Heart left ventricle (tissue), 16 donors: ENCODE results near the gene BNIP3. TPM values are rescaled to one million over a fixed set of nuclear protein-coding genes. Genes with fewer than 3 reads are reported as not detected.

Source experiments
- ATAC-seq, 4 donors: fragments of 200-7000 bp; cut with Tn5 transposase; one replicate each; pipeline ENCODE4 v1.9.1; 2020 to 2022; ENCODE audit warnings: moderate library complexity in 4 of 4, mild to moderate bottlenecking in 3 of 4, moderate number of reproducible peaks in 1 of 4
- DNase-seq, 5 donors: peaks; one replicate each; pipeline ENCODE4 v3.0.0-alpha.2; 2020
- H3K27ac ChIP-seq, 12 donors: fragments of 200-600 bp; sonication (generic) in 4 of 12; one replicate each; pipeline versions ENCODE4 v1.5.0 to v1.8.0; 2016 to 2022; ENCODE audit warnings: mild to moderate bottlenecking in 2 of 12
- H3K27me3 ChIP-seq, 9 donors: fragments of 200-600 bp; sonication (generic) in 2 of 9; one replicate each; pipeline versions ENCODE4 v1.5.1 to v1.8.0; 2016 to 2022; ENCODE audit warnings: mild to moderate bottlenecking in 3 of 9
- H3K36me3 ChIP-seq, 9 donors: fragments of 200-600 bp; sonication (generic) in 2 of 9; one replicate each; pipeline versions ENCODE4 v1.5.0 to v1.8.0; 2018 to 2022; ENCODE audit warnings: mild to moderate bottlenecking in 2 of 9
- H3K4me1 ChIP-seq, 12 donors: fragments of 200-600 bp; sonication (generic) in 4 of 12; one replicate each; pipeline versions ENCODE4 v1.5.0 to v1.8.0; 2016 to 2022; ENCODE audit warnings: mild to moderate bottlenecking in 3 of 12
- H3K4me3 ChIP-seq, 12 donors: fragments of 200-600 bp; sonication (generic) in 4 of 12; one replicate each; pipeline versions ENCODE4 v1.5.0 to v1.8.0; 2017 to 2022; ENCODE audit warnings: mild to moderate bottlenecking in 9 of 12, moderate library complexity in 4 of 12
- H3K9me3 ChIP-seq, 12 donors: fragments of 200-600 bp; sonication (generic) in 4 of 12; one replicate each; pipeline versions ENCODE4 v1.5.0 to v1.8.0; 2016 to 2022; ENCODE audit warnings: mild to moderate bottlenecking in 1 of 12
- CTCF ChIP-seq, 12 donors: fragments of 200-600 bp; sonication (generic) in 4 of 12; IDR thresholded peaks; one replicate each; pipeline versions ENCODE4 v1.5.0 to v1.8.0; 2018 to 2022; ENCODE audit warnings: antibody characterized with exemption in 12 of 12, mild to moderate bottlenecking in 5 of 12
- POLR2A ChIP-seq, 2 donors: fragments of 450-650 bp; IDR thresholded peaks; one replicate each; pipeline ENCODE4 v1.6.1; 2017; ENCODE audit warnings: antibody characterized with exemption in 2 of 2, mild to moderate bottlenecking in 2 of 2, moderate library complexity in 2 of 2
- WGBS, 4 donors: extraction: QIAGEN DNeasy Blood & Tissue Kit in 2 of 4; methylation state at CpG; one replicate each; pipeline versions ENCODE4 v1.1.5 to v1.1.7; 2013 to 2018; 5-methylcytosine and 5-hydroxymethylcytosine counted together
- intact Hi-C, 10 donors: fragments of 100-400 bp; cut with DNase I; formaldehyde crosslinking; loops; one replicate each; pipeline versions ENCODE4 v1.11.1 to v1.14.2; 2022
- polyA plus RNA-seq, 2 donors: library from polyadenylated mRNA; stranded (reverse); fragments of 200-250 nt; gene quantifications; one replicate each; pipeline ENCODE4 v1.2.3, GENCODE V29; 2013
- total RNA-seq, 9 donors: library from RNA; depleted of rRNA in 2 of 9; stranded (reverse); fragments of >200 nt in 2 of 9; fragmentation: NEBNext Ultra II Directional in 3 of 9; extraction: Animal tissue kit (Norgen Biotek cat#: 25700) in 3 of 9; gene quantifications; one replicate each; pipeline versions ENCODE4 v1.1.0 to v1.2.4, GENCODE V29; 2016 to 2023
- donor health status: ischemic (EF 13 %, LVEDD 7.1; RV severe dilation, severe dysfunction).
- donor health status: healthy with polysubstance abuse.
- donor health status: DM: no; HTN: yes; CAD: no.
- donor health status: DM: no; HTN: no; CAD: no.
- donor health status: ischemic (EF 25% LVEDD 6.9; RV normal size, moderate dysfunction).
- donor health status: ischemic (EF 25% LVEDD 5.7; RV mildly dilated, moderate dysfunction).
- donor health status: healthy.
- donor health status: DM: yes; HTN: yes; CAD: no.
- donor health status: ischemic (EF 35%, LVEDD 5.7; RV mildly dilated, moderate dysfunction).
- donor health status: nonischemic (EF 11% LVEDD 7.7; RV severe dilation, severe dysfunction).
- donor health status: DM: yes; HTN: yes; CAD: no.
- donor health status: PGD.
- donor health status: ischemic (EF 29% LVEDD 5.4; RV normal size, mild dysfunction).
- donor health status: nonischemic (EF 23%, LVEDD 6.1; RV moderate dilation, normal function).

BNIP3 gene
- total and polyA plus RNA-seq, 11 donors, result 48.1 to 711 (median 123) TPM

DNA sequence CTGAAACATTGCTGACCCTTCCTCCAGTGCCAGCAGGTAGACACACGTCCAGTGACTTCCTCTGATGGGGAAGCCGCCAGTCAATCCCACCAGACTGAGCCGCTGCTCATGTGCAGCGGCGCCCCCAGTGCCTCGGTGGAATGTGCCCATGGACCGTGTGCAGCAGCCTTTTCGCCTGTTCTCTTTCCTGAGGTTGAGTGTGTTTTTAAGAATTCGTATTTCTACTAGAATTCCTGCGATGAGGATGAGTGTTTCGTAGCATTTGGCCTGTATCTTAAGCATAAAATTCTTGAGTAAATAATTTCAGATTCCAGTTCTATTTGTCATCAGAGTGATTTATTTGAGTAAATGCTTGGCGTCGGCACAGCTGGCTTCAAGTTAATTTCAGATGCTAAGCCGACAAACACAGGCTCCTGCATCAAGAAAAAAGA, 35.4 kb downstream of the BNIP3 start:
- intact Hi-C loops, result no loop called here
- Histone ChIP-seq H3K27me3 (no peaks in the 10 kb centered on the region), H3K4me1 (no peaks in the 10 kb centered on the region), H3K36me3 (peaks cover 0 to 95% (median 87%) of the 10 kb centered on the region in 9 donors), H3K4me3 (no peak overlapping the region), H3K27ac (no peak overlapping the region), H3K9me3 (no peaks in the 10 kb centered on the region)
- ATAC-seq (no peak), DNase-seq (no peak)
- no peak for TF ChIP-seq CTCF (IDR thresholded peaks at IDR 0.05)
- TF ChIP-seq POLR2A (IDR thresholded peaks at IDR 0.05), result no peak
- 89 to 93% (median 91%) methylated on average over 14 of the region's 14 CpGs for WGBS, 4 donors

DNA sequence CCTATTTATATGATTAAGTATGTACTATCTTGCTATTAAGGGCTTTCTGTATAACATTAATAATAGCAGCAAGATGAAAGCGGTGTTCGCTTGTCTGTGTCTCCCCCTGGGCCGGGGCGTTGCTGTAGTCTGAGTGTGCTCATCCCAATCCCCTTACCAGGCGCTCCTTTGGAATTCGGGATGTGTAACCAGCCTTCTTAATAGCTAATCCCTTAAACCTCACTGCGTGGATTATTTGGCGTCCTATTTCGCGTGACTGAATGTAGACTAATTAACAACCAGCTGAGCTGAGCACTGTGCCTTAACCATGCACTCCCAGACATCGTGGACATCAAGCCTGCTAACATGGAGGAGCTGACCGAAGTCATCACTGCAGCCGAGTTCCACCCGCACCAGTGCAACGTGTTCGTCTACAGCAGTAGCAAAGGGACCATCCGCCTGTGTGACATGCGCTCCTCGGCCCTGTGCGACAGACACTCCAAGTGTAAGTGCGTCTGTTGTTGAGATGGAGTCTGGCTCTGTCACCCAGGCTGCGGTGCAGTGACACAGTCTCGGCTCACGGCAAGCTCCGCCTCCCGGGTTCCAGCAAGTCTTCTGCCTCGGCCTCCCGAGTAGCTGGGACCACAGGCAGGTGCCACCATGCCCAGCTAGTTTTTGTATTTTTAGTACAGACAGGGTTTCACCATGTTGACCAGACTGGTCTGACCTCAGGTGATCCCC, 36.6 kb downstream of the BNIP3 start:
- Histone ChIP-seq H3K27me3 (no peaks in the 10 kb centered on the region), H3K36me3 (peaks cover 0 to 95% (median 87%) of the 10 kb centered on the region in 9 donors), H3K9me3 (no peaks in the 10 kb centered on the region), H3K4me3 (no peak overlapping the region), H3K27ac (no peak overlapping the region), H3K4me1 (no peaks in the 10 kb centered on the region)
- DNase-seq (no peak), ATAC-seq (peak in 1 of 4 donors; percentile 7)
- intact Hi-C loops, result loop anchor here in 2 of 10 donors (5.0 kb wide), 1 partner anchor 43 kb away; the partner anchor contains the start of gene PPP2R2D (in 2 of the 2)
- TF ChIP-seq CTCF (IDR thresholded peaks at IDR 0.05), result no peak
- no peak for TF ChIP-seq POLR2A (IDR thresholded peaks at IDR 0.05)
- WGBS, 4 donors, result 94 to 97% (median 95%) methylated on average over 23 to 28 of the region's 28 CpGs

DNA sequence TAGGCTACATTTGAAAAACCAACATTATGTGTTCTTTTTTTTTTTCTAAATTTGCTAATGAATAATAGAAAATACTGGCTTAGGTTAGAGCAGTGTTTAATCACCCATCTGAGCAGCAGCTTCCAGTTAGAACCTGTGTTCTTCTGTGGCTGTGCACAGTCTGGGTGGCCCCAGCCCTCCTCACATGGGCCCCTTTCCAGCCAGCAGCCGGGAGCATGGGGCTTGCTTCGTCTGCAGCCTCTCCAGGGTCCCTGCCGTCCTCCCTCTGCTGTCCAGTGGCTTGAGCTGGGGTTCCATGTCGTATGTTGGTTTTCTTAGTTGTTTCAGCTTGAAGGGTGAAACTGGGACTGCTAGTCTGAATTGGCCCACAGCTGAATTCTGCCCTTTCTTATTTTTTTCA, 37.3 kb downstream of the BNIP3 start:
- DNase-seq (no peak), ATAC-seq (no peak)
- Histone ChIP-seq H3K9me3 (no peaks in the 10 kb centered on the region), H3K27me3 (no peaks in the 10 kb centered on the region), H3K4me3 (no peak overlapping the region), H3K36me3 (peaks cover 0 to 97% (median 88%) of the 10 kb centered on the region in 9 donors), H3K4me1 (no peaks in the 10 kb centered on the region), H3K27ac (no peak overlapping the region)
- no peak for TF ChIP-seq POLR2A (IDR thresholded peaks at IDR 0.05)
- no peak for TF ChIP-seq CTCF (IDR thresholded peaks at IDR 0.05)
- intact Hi-C loops, result loop anchor here in 2 of 10 donors (5.0 kb wide), 1 partner anchor 42 kb away; the partner anchor contains the start of gene PPP2R2D (in 2 of the 2)
- 66 to 77% (median 69%) methylated on average over 4 of the region's 4 CpGs for WGBS, 4 donors

GRCh38 chr10:131943021-131943814, 38.5 kb downstream of the BNIP3 start:
- no peak overlapping the region for H3K4me3 ChIP-seq

More at GRCh38 chr10:131943021-131943814, 38.5 kb downstream of the BNIP3 start:
- DNase-seq, result peak in 1 of 5 donors; percentile 48
- peak; percentile 75 to 85 (median 78) for ATAC-seq
- TF ChIP-seq CTCF (IDR thresholded peaks at IDR 0.05) (peak; percentile 17 to 54 (median 34)), POLR2A (IDR thresholded peaks at IDR 0.05) (no peak)
- intact Hi-C loops, result loop anchor here in 2 of 10 donors (5.0 kb wide), 1 partner anchor 41 kb away; the partner anchor contains the start of gene PPP2R2D (in 2 of the 2)
- WGBS, 4 donors, result 61 to 71% (median 66%) methylated on average over 11 of the region's 11 CpGs
- Histone ChIP-seq H3K4me1 (peaks cover 0 to 5% (median 0%) of the 10 kb centered on the region in 12 donors), H3K27ac (no peak overlapping the region), H3K36me3 (peaks cover 0 to 92% (median 83%) of the 10 kb centered on the region in 9 donors), H3K27me3 (no peaks in the 10 kb centered on the region), H3K9me3 (no peaks in the 10 kb centered on the region)
